NCI-H524 treated with DMSO at 0.1 percent for 48 hours (cell line): ENCODE measurements around the gene CLUH.

Source experiments
- DNase-seq: peaks from one replicate; lab custom pipeline; 2025; lab: John Stamatoyannopoulos, UW

Gene CLUH

DNA sequence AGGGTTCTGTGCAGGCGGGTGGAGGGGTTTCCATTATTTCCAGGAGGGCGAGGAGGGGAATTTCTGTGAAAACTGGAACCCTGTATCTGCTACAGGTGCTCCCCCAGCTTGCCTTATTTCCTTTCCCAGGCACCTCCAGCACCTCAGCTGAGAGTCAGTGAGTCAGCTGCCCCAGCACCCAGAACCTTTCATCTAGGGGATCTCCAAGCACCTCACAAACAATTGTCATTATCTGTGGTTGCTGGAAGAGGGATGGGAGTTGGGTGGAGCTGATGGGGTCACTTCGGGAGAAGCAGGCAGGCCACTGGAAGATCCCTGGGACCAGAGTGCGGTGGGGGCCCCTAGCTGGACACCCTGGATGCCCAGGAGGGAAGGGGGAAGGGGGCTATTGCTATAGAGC, 10.0 kb upstream of the CLUH start:
- no peak for DNase-seq

DNA sequence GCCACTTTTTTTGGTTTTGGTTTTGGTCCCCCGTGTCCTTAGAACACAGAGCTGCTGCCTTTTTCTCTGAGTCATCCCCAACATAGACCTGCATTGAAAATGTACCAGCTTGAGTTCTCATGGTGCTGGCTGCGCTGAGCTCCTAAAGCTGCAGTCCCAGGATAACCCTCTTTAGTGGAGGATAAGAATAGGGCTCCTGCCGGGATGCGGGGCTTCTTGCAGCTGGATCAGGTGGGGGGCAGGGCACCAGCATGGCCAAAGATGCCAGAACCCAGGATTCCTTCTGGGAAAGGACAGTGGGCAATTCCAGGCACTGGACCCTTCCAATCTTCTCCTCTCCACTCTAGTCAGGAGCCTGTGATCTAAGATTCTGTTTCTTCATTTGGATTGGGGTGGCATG, 8.3 kb upstream of the CLUH start:
- DNase-seq = no peak

DNA sequence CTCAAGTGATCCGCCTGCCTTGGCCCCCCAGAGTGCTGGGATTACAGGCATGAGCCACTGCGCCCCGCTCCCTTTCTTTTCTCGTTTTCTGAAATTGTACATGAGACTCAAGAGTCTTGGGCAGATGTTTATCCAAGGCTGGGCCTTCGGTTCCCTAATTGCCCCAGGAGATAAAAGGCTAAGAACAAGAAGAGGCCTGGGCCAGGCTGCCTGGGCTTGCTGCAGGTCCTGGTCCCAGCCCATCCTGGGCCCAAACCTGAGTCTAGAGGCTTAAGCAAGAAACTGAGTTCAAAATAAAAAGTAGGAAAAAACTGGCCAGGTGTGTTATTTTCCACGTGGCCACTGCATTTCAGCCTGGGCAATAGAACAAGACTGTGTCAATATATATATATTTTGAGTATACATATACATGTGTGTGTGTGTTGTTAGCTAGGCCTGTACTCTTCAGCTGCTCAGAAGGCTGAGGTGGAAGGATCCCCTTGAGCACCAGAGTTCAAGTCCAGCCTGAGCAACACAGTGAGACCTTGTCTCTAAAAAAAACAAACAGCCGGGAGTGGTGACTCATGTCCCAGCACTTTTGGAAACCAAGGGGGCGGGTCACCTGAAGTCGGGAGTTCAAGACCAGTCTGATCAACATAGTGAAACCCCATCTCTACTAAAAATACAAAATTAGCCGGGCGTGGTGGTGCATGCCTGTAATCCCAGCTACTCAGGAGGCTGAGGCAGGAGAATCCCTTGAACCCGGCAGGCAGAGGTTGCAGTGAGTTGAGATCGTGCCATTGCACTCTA, 6.8 kb upstream of the CLUH start:
- DNase-seq = no peak

DNA sequence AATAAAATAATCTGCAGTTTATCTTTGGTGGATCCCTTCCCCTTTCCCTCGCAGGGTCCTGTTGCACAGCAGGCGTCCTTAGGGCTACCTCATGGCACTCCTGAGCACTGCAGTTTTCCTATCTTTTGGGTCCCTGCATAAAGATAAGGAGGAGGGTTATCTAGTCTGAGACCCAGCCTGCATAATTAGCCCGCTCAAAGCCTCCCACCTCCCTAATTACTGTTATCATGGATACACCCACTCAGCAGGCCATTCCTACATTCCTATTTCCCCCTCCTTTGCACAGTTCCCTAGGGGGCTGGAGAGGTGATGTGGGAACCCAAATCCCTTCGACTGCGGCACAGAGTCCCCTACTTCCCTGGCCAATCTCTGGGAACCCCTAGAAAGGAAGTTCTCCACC, 5.1 kb upstream of the CLUH start:
- no peak for DNase-seq

DNA sequence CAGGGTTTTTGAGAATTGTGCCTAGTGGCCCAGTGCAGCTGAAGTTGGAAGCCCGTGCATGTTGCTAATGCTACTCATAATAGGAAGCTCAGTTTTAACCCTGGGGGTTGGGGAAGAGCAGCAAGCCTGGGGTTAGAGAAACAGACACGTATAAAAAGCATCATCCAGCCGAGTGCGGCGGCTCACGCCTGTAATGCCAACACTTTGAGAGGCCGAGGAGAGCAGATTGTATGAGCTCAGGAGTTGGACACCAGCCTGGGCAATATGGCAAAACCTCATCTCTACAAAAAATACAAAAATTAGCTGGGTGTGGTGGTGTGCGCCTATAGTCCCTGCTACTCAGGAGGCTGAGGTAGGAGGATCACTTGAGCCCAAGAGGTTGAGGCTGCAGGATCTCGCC, 2.3 kb upstream of the CLUH start:
- DNase-seq = no peak

DNA sequence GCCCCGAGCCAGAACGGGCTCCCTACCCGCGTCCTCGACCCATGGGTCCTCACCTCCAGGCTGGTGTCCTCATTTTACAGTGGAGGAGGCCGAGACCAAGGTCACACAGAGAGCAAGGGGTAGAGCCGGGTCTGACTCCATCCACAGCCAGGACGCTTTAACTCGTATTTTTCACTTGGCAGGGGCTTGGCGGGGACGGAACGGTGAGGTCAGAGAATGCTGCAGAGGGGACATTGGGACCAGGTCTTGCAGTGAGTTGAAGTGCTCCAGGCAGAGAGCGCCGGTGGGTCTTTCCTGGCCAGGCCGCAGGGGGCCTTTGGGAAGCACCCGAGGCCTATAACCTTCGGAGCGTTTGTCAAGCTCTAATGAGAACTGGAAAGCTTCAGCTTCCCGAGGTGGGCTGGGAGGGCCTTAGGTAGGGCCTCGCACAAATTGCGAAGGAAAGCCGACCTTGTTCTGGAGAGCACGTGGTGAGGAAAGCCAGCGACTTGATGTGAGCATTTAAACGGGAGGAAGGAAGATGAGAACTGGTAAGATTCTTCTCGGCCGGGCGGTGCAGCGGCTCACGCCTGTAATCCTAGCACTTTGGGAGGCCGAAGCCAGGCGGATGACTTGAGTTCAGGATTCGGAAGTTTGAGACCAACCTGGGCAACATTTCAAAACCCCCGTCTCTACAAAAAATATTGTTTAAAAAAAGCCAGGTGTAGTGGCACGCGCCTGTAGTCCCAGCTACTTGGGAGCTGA, 908 bp upstream of the CLUH start:
- DNase-seq = no peak

DNA sequence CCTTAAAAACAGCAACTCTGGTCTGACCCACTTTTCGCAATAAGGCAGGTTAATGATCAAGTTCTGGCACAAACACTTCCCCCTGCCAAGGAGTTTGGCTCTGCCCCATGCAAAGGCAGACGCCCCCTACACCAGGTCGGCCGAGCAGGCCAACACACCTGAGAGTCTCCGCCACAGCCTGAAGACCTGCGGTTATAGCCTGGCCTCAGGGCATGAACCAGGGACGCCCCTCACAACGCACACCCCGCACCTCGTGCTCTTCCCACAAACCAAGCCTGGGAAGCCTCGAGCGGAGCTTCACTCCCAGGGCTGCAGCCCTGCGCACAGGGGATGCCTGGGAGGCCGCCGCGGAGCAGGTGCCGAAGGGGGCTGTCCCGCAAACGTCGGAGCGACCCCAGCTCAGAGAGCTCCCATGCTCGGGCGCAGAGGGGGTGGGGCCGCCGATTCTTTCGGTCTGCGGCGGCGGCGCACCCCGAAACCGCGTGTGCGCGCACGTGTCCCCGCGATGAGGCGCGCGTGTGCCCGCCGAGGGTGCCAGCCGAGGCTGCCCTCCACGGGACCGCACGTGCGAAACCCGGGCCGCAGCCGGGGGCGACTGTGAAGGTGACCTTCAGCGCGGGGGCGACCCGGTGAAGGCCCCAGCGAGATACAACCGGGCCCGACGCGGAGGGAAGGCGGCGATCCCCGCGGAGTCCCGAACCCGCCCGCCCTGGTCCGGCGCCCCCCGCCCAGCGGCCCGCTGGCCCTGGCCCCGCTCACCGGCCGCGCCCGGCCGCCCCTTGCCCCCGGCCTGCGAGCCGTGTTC, 559 bp downstream of the CLUH start:
- no peak for DNase-seq

DNA sequence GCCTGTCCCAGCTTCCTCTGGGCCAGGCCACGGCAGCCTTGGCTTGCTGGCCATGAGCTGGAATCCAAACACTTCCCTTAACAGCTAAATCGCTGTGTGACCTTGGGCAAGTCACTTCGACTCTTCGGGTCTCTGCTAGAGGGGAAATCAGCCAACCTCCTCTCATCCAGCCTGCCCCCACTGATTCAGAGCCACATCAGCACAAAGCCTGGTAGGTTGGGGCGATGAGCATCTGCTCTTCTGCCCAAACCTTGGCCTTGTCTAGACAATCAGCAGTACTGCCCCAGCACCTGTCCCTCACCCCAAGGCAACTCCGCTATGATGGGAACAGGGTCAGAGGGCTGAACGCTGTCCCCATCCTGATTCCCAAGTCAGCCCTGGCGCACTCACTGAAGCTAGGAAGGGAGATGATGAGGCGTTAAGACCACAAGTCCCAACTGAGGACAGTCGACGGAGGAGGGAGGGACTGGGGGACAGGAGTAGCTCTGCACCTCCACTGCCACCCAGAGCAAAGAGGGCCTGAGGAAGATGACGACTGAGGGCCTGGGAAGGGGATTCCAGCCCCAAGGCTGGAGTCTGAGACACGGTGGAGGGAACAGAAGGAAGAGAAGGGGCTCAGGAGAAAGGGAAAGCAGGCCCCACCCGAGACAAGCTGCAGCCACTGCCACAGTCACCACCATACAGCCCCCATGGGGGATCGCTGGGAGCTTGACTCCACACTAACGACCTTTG, 1.3 kb downstream of the CLUH start:
- no peak for DNase-seq

DNA sequence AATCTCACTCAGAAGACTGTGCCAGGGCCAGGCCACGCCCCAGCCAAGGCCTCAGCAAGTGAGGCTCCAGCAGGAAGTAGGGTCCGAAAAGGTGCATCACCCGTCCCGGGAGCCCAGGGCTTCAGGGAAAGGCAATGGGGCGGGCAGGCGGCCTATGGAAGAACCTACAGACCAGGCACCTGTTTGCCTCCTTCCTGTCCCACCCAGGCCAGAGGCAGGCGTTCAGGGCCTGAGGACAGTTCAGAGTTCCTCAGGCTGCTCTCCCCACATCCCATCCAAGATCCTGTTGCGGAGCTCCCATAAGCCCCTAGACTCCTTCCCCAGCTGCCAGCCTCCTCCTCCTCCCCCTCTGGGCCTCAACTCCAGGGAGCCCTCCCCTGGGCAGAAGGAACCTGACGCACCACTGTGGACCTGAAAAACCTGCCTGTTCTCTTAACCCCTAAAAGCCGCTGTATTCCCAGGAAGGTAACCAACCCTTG, 2.3 kb downstream of the CLUH start:
- DNase-seq = no peak

DNA sequence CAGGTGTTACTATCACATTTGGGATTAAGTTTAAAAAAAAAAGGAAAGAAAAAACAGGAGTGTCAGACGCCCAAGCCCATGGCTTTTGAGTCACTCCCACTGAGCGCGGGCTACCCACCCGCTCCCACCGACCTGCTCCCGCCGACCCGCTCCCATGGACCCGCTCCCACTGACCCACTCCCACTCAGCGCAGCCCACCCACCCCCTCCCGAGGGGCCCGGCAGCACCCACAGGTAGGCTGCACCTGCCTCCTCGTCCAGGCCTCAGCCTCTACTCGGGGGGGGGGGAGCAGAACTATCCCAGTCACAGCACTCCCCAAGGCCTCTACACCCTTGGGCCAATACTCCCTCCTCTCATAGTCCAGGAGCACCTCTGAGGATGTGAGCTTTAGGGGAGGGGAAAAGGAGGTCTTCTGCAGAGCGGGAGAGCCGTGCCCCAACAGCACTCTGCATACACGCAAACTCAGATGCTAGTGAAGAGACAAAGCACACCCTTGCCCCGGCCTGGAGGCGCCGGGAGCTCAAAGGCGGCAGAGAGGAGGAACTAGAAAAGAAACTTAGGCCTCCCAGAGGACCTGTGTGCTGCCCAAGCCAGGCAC, 2.9 kb downstream of the CLUH start:
- DNase-seq = no peak

DNA sequence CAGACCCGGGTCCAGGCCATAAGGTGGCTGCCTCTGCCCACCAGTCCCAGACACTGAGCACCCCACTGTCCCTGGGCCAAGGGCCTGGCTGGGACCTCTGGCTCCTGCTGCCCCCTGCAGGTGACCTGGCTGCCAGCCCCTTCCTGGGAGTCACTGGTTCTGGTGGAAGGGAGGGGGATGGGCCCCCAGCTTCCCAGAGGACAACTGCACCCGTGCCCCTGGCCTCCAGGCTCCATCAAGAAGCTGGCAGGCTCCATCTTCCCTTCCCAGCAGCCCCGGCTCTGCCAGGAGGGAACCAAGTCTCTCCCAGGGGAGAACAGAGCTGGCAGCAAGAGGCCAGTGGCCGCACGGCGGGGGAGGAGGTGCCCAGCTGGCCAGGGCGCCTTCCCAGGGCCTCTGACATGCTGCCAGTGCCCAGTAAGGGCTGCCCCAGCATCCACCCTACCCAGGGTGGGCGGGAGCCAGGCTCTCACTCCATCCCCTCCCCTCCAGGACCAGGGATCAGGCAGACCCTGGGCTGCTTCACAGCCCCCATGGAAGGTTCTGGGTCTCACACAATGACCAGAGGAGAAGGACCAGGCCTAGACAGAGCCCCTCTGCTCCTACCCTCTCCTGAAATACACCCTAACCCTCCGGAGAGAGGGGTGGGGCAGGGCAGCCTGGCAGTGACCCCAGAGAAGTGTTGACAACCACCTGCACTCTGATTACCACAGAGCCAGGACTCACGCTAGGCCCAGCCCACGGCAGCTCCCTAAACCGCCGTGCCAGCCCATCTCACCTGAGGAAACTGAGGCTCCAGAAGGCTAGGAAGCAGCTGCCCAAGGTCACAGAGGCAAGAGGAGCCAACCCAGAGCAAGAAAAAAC, 3.6 kb downstream of the CLUH start:
- no peak for DNase-seq

DNA sequence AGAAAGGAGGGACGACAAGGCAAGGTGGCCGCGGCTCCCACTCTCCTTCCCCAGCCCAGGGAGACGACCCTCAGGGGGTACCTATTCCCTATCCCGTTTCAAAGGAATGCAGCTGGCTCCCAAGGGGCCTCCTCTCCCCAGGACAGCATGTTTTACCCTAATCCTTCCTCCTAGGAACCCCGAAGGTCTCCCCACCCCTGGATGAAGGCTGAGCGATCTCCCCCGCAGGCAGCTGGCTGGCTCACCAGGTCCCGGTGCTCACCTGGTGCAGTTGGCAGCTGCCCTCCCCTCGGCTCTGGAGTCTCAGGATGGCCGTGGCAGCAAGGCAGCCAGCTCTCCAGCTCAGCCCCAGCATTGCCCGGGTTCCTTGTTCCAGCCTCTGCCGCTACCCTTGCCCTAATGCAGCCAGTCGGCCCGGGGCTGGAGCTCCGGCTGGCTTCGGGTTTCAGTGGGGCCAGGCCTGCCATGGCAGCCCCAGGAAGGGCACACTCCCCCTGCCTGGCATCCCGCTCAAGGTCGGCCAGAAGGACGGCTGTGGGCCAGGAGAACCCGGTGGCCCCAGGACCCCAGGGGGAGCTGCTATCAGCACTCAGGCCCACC, 4.6 kb downstream of the CLUH start:
- DNase-seq = no peak

DNA sequence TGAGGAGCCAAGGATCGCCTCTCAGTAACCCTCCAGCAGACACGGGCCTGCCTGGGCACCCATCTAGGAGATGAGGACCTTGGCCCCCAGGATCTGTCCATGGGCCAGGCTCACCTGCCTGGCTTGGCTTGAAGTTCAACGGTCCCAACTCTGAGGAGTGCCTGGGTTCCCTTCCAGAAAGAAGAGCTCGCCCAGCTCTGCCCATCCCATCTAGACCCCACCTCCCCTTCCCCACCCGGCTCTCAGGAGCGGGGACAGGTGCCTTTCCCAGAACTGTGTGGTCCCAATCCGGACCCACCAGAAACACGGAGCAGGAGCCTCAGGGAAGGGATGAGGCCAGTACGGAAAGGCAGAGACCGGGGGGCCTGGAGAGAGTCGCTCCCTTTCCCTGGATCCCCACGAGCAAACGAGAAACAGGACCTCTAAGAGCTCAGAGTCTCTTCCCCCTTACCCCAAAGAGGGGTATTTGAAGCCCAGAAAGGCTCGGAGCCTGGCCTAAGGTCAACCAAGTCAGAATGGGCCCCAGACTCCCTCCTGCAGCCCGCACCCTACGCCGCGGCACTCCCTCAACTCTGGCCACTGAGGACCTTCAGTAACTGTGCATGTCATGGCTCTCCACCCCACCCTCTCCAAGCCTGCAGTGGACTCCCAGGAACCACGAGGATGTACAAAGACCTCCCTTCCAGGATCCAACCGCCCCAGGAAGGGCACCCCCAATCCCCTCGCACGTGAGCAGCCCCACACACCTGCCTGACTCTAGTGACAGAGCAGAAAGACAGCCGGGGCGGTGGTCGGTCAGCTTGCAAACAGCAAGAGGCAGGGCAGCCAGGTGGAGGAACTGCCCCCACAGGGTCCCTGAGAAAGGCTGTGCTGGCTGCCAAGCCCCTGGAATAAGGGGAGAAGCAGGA, 5.4 kb downstream of the CLUH start:
- no peak for DNase-seq

DNA sequence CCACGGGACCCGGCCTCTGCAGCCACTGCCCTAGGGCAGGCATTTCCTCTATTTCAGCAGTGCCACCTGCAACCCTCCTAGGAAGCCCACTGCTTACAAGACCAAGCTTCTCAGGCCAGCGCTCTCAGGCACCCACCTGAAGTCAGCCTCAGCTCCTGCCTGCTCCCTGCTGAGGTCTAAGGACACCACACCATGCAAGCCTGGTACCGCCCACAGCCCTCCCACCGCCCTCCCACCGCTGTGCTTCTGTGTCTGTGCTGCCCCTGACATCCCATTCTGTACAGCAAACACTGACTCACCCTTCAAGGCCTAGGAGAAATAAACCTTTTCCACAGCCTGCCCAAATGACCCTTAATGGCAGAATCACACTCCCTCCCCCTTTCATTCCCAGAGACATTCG, 6.3 kb downstream of the CLUH start:
- no peak for DNase-seq

DNA sequence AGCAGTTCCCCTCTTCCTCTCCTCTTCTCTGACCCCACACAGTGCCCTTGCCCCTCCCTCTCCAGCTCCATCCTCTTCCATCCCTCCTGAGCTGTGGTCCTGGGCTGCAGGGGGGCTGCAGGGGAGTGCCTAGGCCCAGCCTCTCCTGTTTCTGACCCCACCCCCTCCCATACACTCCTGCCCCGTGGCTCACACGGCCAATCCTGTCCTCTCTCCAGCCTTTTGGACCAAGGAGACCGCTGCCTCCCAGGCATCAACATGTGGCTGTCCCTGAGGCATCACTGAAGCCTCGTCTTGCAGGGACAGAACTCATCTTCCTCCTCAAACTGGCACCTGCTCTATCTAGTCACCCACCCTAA, 6.7 kb downstream of the CLUH start:
- no peak for DNase-seq

DNA sequence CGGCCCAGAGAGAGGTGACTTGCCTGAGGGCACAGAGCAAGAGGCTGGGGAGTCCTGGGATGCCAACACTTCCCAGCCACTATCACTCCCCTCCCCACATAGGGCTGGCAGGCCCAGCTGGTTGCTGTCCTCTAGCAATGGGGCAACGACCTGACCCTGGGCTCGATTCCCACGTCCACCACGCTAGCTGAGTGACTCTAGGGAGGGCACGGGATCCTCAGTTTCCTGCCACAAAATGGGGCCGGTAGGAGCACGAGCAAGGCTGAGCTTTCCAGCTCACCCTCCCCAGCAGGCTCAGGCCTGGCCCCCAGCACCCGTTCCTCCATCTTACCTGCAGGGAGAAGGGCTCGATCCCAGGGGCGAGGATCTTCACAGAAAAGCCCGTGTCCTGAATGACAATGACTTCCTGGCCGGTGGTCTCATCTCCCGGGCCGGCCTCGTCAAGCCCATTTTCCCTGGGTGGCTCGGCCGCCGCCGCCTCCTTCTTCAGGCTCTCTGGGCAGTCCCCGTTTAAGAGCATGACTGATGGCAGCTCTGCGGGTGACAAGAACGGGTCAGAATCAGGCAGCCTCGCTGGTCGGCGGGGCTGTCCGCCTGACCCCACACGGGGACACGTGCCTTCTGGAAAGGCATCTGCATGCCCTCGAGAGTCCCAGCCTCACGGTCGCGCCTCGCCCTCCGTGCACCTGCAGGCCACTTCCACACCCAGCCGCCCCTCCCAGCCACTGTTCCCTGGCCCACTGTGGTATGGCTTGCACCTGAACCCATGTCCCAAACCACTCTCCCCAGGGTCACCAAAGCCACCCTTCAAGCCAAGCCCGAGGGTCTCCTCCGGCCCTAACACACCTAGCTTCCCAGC, 7.3 kb downstream of the CLUH start:
- no peak for DNase-seq

DNA sequence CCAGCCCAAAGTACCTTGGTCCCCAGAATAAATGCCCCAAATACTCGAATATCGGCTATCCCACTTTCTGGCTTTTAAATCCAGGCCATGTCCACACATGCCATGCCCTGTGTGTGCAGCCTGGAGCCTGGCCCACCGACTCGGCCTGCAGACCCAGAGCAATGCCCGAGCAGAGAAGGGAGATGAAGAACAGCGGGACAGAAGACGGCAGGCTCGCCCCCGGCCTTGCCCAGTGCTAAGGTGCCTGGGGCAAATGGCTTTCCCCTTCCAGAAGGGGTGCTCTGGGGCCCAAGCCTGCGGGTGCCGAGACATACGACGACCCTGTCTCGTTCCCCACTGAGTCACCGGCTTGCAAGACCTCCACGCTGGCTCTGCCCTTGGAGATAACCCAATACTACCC, 8.0 kb downstream of the CLUH start:
- DNase-seq = no peak

DNA sequence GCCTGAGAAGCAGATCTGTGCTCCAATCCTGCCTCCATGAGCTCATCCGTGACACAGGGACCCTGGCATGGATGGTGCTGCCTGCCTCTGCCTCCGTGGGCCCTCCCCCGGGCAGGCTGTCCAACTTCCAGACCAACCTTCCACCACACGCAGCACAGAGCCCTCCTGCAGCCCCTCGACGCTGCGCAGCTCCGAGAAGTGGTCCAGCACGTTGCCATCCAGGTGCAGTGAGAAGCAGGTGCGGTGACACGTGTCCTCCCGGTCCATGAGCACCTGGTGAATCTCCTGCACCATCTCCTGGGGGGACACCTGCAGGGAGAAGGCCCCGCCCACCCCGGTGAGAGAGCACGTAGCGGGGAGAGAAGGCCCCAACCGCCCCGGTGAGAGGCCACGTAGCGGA, 8.4 kb downstream of the CLUH start:
- DNase-seq = no peak
